Dorsolateral prefrontal cortex (tissue), 118 donors: Measurements from ENCODE around the gene SMIM38. TPM values are rescaled to one million over a fixed set of nuclear protein-coding genes. Genes with fewer than 3 reads are reported as not detected.

Experiments
- total RNA-seq, 120 experiments: library from RNA; stranded (reverse); gene quantifications; one replicate each; pipeline versions ENCODE4 v1.2.3 to v1.2.4, GENCODE V29; 2022

SMIM38 gene
- total RNA-seq, 120 experiments from 2014 or later = 1.00 to 8.6 (median 4.0) TPM

Other genes starting within 250 kb of the SMIM38 start
- gene MRGPRD, start 174.9 kb upstream of the SMIM38 start, total RNA-seq = not detected
- gene MRGPRF, start 142.7 kb upstream of the SMIM38 start, total RNA-seq = 10 to 100 TPM in 4 of 120 experiments, 1 to 10 TPM in 109, under 1 TPM in 7; 0.73 to 15.7 (median 3.0) TPM
- 10 to 100 TPM; 15.3 to 43.5 (median 27.6) TPM for gene TPCN2, start 107.0 kb upstream of the SMIM38 start, total RNA-seq
- 1 to 10 TPM in 1 of 120 experiments, under 1 TPM in 9, not detected in 110; 0.21 to 1.4 (median 0.46) TPM for gene MYEOV, start 138.2 kb downstream of the SMIM38 start, total RNA-seq